NCI-H1436 treated with DMSO at 0.1 percent for 48 hours (cell line): ENCODE measurements around the gene SMAD9.
"Not testable (repeated sequence)": the region's sequence is repeated elsewhere in the genome, so short reads cannot be mapped to it uniquely, and the experiment has no call there.

ENCODE experiments used
- DNase-seq: peaks from one replicate; lab custom pipeline; 2025; lab: John Stamatoyannopoulos, UW

The SMAD9 gene

DNA sequence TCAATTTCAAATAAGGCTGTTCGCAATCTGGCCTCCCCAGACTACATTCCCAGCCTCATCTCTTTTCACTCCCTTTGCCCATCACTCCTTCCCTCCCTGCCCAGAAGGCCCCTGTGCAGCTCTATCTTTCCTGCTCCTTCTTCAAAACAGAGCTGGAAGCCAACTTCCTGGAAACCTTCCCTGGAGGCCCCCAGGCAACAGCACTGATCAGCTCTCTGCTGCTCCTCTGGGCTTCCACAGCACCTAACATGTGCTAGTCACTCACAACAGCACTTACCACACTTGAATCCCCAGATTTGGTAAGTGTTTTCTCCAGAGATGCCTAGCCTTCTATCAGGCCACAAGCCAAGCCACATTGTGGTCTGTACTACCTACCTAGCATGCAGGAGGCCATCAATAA, 9.5 kb downstream of the SMAD9 start:
- DNase-seq = no peak

DNA sequence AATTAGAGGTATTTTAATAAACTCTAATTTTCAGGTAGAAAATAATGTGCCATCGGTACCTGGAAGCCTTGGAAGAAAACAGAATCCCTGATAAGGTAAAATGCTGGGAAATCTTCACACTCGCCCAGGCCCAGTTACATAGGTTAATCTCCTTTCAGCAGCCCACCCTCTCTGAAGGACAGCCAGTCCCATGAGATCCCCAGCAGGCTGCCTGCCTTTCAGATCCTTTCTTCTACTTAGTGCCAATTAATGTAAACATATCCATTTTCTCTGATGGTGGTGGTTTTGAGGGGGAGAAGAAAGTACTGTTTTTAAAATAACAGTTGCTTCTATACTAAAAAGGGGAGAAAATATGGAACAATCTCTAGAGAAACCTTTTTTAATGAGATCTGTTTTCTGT, 12.2 kb downstream of the SMAD9 start:
- peak; percentile 49 for DNase-seq

DNA sequence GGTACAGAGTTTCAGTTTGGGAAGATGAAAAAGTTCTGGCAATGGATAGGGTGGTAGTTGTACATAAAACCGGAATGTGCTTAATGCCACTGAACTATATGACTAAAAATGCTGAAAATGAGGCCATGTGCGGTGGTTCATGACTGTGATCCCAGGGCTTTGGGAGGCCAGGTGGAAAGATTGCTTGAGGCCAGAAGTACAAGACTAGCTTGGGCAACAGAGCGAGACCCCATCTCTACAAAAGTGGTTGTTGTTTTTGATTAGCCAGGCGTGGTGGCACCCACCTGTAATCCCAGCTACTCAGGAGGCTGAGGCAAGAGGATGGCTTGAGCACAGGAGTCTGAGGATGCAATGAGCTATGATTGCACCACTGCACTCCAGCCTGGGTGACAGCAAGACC, 12.8 kb downstream of the SMAD9 start:
- no peak for DNase-seq

DNA sequence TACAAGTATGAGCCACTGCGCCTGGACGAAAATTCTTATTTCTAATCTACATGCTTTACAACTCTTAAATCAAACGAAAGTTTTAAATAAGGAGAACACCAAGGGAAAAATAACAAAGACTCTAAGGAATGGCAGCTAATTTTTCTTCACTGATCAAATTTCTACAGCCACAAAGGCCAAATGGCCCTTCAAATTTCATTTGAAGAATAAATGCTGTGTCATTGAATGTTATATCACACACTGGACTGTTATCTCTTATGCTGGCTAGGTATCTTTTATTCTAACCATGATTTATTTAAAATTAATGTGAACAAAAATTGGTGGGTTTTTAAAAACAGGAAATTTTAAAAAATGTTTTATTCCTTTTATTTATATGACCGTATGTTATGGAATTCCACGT, 14.1 kb downstream of the SMAD9 start:
- DNase-seq = no peak

DNA sequence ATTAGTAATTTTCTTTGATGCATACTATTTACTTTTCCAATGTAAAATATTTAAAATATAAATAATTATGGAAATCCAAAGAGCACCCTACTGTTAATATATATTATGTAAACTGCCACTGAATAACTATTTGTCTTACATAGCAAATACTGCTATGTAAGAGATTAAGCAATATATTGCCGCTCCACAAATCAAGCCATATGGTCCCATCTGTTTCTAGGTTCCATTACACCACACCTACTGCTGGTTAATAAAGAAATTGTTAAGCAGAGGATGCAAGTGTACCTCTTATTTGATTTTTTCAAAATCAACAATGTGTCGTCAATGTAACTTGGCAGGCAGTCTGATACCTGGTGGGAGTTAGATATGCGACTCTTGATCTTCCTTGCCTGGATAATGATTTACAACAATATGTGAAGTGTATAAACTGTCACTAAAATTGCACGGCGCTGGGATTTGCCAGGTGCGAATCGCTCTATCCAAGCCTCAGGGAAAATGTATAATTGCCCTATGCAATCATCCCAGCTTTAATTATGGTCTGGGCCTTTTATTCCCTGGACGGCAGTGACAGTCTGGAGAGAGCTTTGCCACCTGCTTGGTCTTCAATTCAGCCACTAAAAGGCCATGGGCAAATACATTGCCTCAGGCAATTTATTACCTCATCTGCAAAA, 16.0 kb downstream of the SMAD9 start:
- DNase-seq = peak; percentile 95

DNA sequence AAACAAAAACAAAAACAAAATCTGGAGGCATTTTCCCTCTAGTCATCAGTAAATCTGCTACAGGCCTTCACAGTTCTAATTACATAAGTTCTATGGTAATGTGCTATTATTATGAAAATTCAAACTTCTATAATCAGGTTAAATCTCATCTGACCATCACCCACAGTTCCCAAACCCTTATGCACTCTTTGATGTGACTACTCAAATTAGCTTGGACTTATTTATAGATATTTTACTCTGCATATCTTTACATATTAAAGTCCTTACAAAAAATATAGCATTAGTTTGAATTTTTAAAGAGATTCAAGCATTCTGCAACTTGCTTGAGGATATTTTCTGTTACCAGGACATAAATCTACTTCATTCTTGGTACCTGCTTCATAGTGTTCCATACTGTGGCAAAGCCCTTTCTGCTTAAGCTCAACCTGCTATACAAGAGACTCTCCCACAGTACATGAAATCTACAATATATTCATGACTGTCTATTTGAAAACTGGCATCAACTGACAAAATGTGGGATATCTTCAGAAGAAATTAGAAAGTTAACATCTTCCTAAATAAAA, 22.9 kb downstream of the SMAD9 start:
- no peak for DNase-seq

DNA sequence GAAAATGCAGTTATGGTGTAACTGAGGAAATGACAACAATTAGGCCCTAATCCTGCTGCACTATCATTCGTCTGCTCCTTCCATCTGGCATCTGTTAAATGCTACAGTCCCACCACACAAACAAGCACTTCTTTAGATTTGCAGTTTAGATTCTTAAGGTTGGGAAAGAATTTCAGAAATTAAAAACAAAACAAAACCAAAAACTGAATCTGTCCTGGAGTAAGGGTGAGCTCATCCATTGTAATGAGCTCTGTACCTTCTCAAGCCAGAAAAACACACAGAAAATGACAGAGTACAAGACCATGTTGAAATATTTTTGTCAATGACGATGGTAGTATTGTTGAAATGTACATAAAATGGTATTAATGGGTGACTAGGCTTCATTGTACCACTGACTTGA, 28.3 kb downstream of the SMAD9 start:
- no peak for DNase-seq

DNA sequence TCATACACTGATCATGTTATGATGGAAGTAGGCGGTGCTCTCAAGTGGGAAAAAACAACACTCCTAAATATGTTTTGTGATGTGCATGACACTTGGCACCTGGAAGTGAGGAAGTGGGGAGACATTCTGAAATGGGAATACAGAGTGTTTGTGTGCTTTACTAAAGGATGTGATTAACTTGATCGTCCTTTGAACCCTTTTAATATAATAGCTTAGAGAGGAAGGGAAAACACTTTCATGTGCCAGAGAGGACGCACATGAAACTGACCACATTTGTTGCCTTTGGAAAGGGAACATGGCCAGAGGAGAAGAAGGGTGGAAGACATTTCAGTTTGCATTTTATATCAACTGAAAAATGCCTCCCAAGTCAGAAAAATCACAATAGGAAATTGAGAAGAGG, 31.4 kb downstream of the SMAD9 start:
- DNase-seq = no peak

DNA sequence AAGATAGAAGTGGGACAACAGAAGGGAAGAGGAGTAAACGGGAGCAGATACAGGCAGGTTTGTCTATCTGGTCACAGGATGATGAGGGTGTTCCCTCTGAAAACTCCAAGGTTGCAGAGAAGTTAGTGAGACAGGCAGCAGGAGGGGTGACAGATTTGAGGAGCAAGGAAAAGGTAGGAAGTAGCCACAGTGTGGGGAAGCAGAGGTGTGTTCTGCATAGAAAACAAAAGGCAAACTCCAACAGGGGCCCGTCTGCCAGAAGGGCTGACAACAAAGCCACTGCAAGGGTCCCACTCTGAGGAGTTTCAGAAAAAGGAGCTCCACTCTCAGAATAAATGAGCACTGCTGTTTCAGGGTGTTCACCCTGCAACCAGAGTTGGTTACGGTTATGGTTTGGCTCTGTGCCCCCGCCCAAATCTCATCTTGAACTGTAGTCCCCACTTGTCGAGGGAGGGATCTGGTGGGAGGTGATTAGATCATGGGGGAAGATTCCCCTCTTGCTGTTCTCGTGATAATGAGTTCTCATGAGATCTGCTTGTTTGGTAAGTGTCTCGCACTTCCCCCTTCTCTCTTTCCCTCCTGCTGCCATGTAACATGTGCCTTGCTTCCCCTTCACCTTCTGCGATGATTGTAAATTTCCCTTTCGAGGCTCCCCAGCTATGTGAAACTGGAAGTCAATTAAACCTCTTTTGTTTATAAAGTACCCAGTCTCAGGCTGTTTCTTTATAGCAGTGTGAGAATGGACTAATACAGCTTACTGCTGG, 32.1 kb downstream of the SMAD9 start:
- DNase-seq = no peak

DNA sequence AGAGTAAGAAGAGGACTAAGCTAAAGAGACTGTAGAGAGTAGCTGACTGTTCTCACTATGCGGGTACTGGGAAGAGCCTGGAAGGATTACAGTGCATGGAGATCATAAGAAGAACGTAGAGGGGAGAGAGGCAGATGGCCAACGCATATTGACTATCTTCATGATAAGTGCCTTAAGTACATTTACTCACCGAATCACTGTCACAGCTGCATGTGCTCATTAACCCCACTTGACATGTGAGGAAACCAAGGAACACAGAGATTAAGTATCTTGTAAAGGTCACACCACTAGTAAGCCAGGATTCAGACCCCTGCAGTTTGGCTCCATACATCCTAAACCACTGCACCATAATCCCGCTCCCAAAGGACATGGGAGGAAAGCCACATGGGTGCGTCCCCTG, 34.1 kb downstream of the SMAD9 start:
- DNase-seq = no peak

DNA sequence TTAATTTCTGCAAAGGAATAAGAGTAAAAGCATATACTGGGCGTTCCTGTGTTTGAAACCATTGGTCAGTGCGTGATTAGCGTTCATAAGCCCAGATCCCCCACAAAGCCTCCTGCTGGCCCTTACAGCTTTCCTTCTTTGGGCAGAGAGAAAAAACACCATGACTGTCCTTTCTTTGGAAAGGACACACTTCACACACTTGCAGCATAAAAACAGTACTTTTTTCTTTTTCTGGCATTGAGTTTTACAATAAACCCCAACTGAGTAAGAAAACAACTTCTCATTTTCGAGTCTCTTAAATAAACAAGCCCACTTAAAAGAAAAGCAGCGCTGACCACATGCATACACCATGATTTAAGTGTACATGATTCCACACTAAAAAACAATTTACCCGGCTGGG, 35.8 kb downstream of the SMAD9 start:
- no peak for DNase-seq

DNA sequence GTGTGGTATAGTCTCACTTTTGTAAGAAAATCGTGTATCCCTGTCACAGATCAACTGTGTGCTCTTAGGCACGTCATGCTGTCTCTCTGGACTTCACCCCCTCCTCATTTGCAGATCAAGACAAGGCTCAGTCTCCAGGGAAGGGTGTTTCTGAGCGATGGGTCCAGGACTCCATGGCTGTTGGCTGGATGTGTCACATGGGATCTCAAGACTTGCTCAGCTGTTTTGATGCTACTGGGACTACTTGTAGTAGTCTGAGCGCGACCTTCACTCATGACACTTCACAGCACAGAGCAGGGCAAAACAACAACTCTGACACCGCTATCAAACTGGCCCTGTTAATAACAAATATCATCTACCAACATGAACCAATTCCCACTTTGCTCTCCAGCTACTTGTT, 36.2 kb downstream of the SMAD9 start:
- no peak for DNase-seq

DNA sequence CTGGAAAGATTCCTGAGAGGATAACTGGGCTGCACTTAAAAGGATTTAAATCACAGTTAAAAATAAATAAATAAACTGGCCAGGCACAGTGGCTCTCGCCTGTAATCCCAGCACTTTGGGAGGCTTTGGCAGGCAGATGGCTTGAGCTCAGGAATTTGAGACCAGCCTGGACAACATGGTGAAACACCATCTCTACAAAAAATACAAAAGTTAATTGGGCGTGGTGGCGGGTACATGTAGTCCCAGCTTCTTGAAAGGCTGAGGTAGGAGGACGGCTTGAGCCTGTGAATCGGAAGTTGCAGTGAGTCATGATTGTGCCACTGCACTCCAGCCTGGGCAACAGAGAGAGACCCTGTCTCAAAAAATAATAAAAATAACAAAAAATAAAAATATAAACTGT, 36.6 kb downstream of the SMAD9 start:
- not testable (repeated sequence) for DNase-seq

DNA sequence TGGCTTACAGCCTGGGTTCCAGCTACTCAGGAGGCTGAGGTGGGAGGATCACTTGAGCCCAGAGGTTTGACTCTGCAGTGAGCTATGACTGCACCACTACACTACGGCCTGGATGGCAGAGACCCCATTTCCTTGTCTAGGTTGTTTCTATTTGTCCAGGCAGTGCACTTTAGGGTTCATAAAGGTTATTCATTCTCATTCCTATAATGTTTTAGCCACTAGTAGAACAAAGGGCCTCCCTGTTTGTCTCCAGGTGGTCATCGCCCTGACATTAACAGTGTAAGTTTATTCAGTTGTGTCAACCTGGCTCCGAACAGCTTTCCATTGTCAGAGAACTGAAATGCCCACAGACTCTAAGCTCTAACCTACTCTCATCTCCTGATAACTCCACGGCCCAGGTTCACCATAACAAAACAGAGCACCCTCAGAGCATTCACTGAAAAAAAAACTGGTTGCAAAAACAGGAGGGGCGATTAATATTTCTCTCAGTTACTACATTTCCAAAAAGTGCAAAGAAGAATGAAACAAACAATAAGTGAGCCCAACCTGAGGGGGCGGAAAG, 37.1 kb downstream of the SMAD9 start:
- no peak for DNase-seq

DNA sequence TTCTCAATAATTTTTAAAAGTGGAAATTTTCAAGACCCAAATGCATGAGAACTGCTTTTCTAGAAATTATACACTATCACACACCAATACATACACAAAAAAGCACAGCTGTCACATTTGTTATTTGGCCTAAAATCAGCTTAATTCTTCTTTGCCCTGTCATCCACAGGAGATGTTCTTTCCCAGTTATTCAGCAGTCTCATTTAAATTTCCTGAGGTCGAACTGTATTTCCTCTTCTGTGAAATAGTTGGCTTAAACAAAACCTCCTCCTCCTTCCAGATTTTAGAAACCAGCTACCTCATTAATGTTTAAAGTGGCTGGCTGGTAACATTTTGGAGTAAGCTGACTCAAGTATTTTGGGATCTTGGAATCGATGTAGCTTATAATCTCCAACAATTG, 39.1 kb downstream of the SMAD9 start:
- DNase-seq = no peak

DNA sequence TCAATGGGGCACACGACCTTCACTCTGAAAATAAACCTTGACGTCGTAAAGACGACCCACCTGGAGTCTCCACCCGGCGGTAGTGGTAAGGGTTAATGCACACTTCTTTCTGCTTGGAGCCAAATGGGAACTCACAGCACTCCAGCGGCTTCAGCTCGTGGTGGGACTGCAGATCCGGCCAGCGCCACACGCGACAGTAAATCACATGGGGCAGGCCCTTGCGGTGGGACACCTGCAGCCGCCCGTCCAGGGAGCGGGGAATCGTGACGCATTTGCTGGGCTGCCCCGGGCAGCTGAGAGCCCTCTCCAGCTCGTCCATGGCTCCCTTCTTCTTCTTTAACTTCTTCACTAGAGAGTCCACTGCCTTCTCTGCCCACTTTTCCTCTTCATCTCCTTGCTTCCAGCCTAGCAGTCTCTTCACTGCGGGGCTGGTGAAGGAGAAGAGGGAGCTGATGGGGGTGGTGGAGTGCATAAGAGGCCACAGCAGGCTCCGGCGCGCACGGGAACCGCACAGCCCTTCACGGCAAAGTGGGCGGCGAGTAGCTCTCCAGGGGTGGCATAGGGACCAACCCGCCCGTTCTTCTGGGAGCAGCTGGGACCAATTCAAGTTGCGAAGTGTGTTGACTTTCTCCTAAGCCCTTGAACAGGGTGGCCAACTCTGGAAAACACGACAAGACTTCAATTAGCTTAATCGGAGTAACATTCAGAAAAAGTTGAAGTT, 40.7 kb downstream of the SMAD9 start:
- DNase-seq = no peak

DNA sequence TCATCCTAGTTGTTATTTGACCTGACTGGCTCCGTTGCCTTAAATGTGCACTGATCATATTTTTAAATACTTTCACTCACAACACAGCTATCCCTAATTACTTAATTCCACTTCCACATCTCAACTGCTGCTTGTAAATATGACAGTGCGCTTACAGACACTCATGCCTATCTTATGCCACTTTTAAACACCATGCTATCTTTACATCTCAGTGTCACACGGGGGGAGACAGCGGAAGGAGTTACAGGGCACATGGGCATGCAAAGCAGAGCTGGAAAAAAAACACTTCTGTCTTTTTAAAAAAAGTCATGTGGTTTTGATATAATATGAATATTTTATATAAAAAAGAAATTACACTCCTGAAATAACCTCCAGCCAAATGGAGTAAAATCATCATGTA, 44.1 kb downstream of the SMAD9 start:
- no peak for DNase-seq

DNA sequence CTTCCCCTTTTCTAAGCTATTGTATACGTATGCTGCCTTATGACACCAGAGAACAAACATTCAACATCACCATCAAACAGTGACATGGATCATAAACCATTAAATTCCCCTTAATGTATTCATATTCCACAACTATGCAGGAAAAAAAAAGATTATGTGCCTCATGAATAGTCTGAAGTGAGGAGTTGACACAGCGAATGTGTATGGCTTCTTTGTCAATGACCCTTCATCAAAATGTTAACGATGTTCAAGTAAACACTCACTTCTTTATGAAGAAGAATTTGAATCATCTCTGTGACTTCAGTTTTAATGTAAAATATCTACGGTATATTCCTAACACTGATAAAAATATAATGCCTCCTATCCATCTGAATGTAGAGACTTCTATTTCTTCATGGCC, 44.6 kb downstream of the SMAD9 start:
- no peak for DNase-seq

DNA sequence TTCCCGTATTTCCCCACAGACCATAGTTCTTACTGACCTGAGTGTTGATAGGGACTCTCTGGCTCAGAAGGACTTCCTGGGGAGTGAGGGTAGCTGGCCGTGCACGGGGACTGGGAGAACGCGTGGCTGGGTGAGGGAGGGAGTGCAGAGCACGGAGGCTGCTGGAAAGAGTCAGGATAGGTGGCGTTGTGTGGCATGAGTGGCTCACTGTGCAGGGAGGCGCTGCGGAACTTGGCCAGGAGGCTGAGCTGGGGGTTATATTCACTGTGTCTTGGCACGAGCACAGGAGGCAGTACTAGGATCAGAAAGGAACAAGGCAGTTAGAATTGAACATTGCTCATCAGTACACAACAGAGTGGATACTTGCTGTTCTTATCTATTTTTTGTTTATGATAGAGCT, 47.4 kb downstream of the SMAD9 start:
- DNase-seq = peak; percentile 13

DNA sequence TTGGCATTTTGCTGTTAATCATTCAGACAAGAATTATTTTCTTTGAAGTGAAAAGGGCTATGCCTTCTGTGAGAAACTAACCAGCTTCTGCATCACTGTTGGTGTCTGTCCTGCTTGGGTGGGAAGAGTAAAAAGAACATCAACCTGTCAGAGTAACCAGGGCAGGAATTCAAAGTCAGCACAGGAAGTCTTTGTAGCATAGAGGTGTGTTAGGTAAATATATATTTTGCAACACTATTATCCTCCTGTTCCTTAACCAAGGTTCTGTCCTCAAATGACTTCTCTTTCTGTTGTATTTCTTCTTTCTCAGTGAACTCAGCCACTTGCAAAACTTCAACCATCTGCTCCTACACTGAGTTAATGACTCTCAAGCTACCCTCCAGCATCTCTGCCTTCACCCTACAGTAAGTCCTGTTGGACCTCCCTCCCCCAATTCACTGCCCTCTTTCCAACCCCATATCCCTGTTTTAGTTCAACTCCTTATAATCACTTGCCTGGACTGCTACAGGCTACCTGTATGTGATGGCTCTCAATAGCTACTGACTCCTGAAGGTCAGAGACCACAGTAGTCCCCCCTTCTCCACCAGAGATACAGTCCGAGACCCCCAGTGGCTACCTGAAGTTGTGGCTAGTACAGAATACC, 49.9 kb downstream of the SMAD9 start:
- no peak for DNase-seq

DNA sequence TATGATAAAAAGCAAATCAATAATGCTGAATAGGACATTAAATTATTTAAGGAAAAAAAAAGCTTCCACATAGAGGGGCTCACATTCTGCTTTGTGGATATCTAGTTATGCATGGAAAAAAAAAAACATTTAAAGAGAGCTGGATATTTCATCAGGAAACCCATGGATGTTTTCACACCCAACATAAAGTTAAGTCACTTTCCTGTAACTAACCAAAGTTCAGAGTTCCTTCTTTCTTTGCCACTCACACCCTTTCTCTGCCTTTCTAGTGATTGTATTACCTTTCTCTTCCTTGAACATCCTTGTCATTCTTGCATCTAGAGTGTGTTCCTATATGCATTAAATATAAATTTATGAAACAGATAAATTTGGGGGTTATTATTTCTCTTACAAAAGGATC, 53.8 kb downstream of the SMAD9 start:
- no peak for DNase-seq

DNA sequence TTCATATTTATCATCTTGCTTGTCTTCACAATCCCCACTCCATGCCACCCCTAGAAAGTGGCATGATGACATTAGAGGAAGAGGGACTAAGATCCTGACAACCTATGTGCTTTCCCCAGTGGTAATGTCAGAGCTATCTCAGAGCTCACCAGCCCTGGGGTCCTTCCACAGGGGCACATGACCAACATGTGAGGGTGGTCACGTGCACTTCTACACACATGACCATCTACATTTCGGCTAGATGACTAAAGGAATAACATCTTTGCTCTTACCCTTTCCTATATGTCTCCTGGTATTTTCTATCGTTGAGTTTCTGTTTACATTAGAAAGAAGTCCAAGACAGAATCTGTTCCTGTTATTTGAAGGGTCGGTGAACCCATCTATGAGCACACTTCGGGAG, 54.8 kb downstream of the SMAD9 start:
- DNase-seq = no peak
